Measurements from ENCODE around the gene COMMD1. TPM values are rescaled to one million over a fixed set of nuclear protein-coding genes. Genes with fewer than 3 reads are reported as not detected.

Gene COMMD1
- total RNA-seq, 2 experiments from 2014 or later, result 11.5 to 13.2 TPM

GRCh38 chr2:61937098-61937497 is 31.6 kb downstream of the COMMD1 start:
- Histone ChIP-seq H3K4me3 (ENCODE audit: low read length) (no peak overlapping the region), H3K9me3 (ENCODE audit: control insufficient read depth in 1 of 2, insufficient read depth in 1 of 2, low read length in 2 of 2) (no peaks in the 10 kb centered on the region), H3K36me3 (ENCODE audit: insufficient read depth, low read length) (no peaks in the 10 kb centered on the region), H3K27me3 (ENCODE audit: control insufficient read depth in 1 of 2, insufficient read depth in 2 of 2, low read length in 2 of 2) (no peaks in the 10 kb centered on the region), H3K27ac (ENCODE audit: low read depth in 1 of 2, low read length in 2 of 2) (no peak overlapping the region), H3K4me1 (ENCODE audit: insufficient read depth, low read length) (no peaks in the 10 kb centered on the region)
- ATAC-seq (ENCODE audit: poor library complexity), result no peak
- POLR2A ChIA-PET, result no interaction called here
- no peak for DNase-seq
- no peaks in the 10 kb centered on the region for H3K4me1 Mint-ChIP-seq (ENCODE audit: low read depth)
- H3K36me3 Mint-ChIP-seq (ENCODE audit: low read depth), result peaks cover 36% of the 10 kb centered on the region
- H3K27ac Mint-ChIP-seq, result no peak overlapping the region
- intact Hi-C loops (cut with DNase I, micrococcal nuclease), result no loop called here
- CTCF ChIA-PET, result no interaction called here
- H3K4me3 Mint-ChIP-seq, result no peak overlapping the region
- H3K9me3 Mint-ChIP-seq, result no peaks in the 10 kb centered on the region
- TF ChIP-seq CTCF (IDR thresholded peaks at IDR 0.05), result no peak
- no peaks in the 10 kb centered on the region for H3K27me3 Mint-ChIP-seq

- Mint-ChIP-seq H3K27ac (no peak overlapping the region), H3K4me1 (ENCODE audit: low read depth) (no peaks in the 10 kb centered on the region), H3K27me3 (no peaks in the 10 kb centered on the region), H3K9me3 (no peaks in the 10 kb centered on the region), H3K4me3 (no peak overlapping the region), H3K36me3 (ENCODE audit: low read depth) (peaks cover 31% of the 10 kb centered on the region)
- no peaks in the 10 kb centered on the region for H3K9me3 ChIP-seq (ENCODE audit: control insufficient read depth in 1 of 2, insufficient read depth in 1 of 2, low read length in 2 of 2)
- intact Hi-C loops (cut with DNase I, micrococcal nuclease), result no loop called here
- no peak for TF ChIP-seq CTCF (IDR thresholded peaks at IDR 0.05)
- no peak overlapping the region for H3K4me3 ChIP-seq (ENCODE audit: low read length)
- no peaks in the 10 kb centered on the region for H3K36me3 ChIP-seq (ENCODE audit: insufficient read depth, low read length)
- ATAC-seq (ENCODE audit: poor library complexity) (no peak), DNase-seq (no peak)
- no peaks in the 10 kb centered on the region for H3K27me3 ChIP-seq (ENCODE audit: control insufficient read depth in 1 of 2, insufficient read depth in 2 of 2, low read length in 2 of 2)
- POLR2A ChIA-PET, result no interaction called here
- CTCF ChIA-PET, result no interaction called here
- no peaks in the 10 kb centered on the region for H3K4me1 ChIP-seq (ENCODE audit: insufficient read depth, low read length)
- no peak overlapping the region for H3K27ac ChIP-seq (ENCODE audit: low read depth in 1 of 2, low read length in 2 of 2)
Measured at GRCh38 chr2:61937886-61938285, 32.4 kb downstream of the COMMD1 start.

- Mint-ChIP-seq H3K9me3 (no peaks in the 10 kb centered on the region), H3K4me3 (no peak overlapping the region), H3K36me3 (ENCODE audit: low read depth) (peaks cover 31% of the 10 kb centered on the region), H3K27ac (no peak overlapping the region), H3K4me1 (ENCODE audit: low read depth) (no peaks in the 10 kb centered on the region), H3K27me3 (no peaks in the 10 kb centered on the region)
- intact Hi-C loops (cut with DNase I, micrococcal nuclease), result no loop called here
- CTCF ChIA-PET, result no interaction called here
- H3K27ac ChIP-seq (ENCODE audit: low read depth in 1 of 2, low read length in 2 of 2), result no peak overlapping the region
- no peaks in the 10 kb centered on the region for H3K36me3 ChIP-seq (ENCODE audit: insufficient read depth, low read length)
- H3K4me1 ChIP-seq (ENCODE audit: insufficient read depth, low read length), result no peaks in the 10 kb centered on the region
- POLR2A ChIA-PET, result no interaction called here
- no peaks in the 10 kb centered on the region for H3K27me3 ChIP-seq (ENCODE audit: control insufficient read depth in 1 of 2, insufficient read depth in 2 of 2, low read length in 2 of 2)
- H3K9me3 ChIP-seq (ENCODE audit: control insufficient read depth in 1 of 2, insufficient read depth in 1 of 2, low read length in 2 of 2), result no peaks in the 10 kb centered on the region
- H3K4me3 ChIP-seq (ENCODE audit: low read length), result no peak overlapping the region
- DNase-seq (no peak), ATAC-seq (ENCODE audit: poor library complexity) (no peak)
- no peak for TF ChIP-seq CTCF (IDR thresholded peaks at IDR 0.05)
Measured at GRCh38 chr2:61938511-61938910, 33.0 kb downstream of the COMMD1 start.
